GM21717 (cell line): ENCODE data around the gene CLSTN1.
"Not testable (repeated sequence)": the region's sequence is repeated elsewhere in the genome, so short reads cannot be mapped to it uniquely, and the experiment has no call there.

Source experiments
- ATAC-seq: cut with Tn5 transposase; IDR thresholded peaks from one replicate; pipeline ENCODE4 v1.9.1; 2021; ENCODE audit warnings: mild to moderate bottlenecking, moderate library complexity; ENCODE audit not compliant: unreplicated experiment

Gene CLSTN1

DNA sequence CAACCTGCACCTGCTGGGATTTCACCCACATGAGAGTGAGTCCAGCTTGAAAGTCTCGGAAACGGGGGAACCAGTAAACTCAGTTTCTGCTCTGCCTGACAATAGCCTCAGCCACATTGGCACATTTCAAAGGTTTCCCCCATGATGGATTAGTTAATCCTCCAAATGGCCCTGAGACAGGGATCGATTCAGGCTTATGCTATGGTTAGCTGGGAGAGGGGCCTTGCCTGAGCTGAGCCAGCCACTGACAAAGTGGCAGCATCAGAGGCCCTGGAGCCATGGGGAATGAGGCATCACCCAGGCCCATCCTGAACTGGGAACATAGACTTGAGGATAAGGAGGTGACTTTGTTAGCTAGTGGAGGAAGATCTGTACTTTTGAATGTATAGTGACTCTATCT lies 2.9 kb upstream of the CLSTN1 start:
- no peak for ATAC-seq

DNA sequence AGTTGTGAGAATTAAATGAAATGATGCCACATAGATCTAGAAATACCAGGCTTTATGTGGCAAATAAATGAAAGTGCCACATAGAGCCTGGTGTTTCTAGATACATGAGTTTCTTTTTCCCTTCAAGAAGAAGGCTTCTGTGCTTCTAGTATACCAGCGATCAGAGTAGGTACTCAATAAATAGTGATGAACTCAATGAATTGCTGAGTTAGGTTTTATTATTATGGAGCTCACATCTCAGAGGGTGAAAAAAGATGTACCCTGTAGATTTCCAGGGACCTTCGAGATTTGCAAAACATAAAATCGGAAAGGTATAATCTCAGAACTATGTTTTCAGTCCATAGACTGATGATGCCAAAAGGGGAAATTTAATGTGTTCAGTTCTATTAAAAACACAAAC lies 2.3 kb upstream of the CLSTN1 start:
- no peak for ATAC-seq

DNA sequence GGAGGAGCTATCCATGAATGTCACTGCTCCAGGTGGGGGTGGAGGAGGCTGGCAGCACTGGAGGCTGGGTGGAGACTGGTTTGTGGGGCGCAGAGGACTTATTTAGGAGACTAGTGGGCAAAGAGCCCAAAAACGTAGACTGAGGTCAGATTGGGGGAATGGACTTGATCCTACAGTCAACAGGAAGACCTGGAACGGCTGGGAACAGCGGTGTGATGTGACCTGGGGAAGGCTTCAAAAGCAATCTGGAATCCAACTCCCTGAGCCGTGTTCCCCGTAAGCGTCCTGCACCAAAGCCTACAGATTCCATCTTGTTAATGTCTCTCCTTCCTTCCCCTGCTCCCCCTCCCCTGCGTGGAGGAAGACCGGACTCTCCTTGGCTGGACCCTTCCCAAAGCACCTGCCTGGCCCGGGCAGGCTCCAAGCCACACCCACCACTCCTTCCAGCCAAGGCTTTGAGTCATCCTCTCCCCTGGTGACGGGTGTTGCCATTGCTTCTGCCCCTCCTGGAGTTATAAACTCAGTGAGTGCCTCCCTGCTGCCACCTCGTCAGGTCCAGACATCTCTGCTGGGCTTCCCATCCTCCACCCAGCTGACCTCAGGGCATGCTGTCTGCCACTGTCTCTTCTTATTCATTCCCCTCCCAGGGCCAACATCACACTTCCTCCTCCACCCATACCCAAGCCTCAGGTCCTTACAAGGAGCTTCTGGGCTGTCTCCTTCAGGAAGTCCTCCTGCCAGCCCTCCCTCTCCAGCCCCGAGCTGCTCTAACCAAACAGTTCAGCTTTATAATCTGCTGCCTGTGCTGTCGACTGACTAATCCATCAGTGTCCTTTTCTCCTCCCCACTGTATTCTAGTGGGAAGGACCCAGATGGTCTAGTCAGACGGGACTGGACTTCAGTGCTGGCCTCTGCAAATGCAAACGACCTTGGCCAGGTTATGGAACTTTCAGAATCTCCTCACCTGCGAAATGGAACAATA lies 1.6 kb upstream of the CLSTN1 start:
- no peak for ATAC-seq

DNA sequence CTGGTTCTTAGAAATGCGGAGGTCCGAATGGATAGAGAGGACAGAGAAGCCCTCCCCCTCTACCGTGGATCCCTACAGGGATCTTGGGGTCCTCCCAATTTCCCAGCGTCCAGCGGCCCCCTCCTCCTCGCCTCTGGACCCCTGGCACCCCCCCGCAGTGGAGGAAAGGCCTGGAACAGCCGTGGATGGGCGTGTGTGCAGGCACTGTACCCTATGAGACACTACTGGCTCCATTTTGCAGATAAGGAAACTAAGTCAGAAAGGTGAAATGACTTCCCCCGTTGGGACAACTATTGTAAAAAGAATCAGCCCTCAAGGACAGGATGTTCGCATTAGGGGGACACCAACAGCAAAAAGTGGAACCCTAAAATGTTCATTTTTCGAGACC lies 931 bp upstream of the CLSTN1 start:
- ATAC-seq = no peak

DNA sequence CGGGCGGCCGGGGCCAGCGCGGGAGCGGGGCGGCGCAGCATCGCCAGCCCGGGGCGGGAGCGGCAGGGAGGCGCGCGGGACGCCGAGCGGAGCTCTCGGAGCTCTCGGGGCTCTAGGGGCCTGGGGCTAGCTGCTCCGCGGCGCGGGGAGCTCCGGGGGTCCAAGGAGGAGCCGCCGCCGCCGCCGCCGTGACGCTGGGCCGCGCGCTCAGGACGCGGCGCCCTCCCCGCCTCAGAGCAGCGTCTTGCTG lies 147 bp downstream of the CLSTN1 start:
- ATAC-seq = peak; percentile 23

DNA sequence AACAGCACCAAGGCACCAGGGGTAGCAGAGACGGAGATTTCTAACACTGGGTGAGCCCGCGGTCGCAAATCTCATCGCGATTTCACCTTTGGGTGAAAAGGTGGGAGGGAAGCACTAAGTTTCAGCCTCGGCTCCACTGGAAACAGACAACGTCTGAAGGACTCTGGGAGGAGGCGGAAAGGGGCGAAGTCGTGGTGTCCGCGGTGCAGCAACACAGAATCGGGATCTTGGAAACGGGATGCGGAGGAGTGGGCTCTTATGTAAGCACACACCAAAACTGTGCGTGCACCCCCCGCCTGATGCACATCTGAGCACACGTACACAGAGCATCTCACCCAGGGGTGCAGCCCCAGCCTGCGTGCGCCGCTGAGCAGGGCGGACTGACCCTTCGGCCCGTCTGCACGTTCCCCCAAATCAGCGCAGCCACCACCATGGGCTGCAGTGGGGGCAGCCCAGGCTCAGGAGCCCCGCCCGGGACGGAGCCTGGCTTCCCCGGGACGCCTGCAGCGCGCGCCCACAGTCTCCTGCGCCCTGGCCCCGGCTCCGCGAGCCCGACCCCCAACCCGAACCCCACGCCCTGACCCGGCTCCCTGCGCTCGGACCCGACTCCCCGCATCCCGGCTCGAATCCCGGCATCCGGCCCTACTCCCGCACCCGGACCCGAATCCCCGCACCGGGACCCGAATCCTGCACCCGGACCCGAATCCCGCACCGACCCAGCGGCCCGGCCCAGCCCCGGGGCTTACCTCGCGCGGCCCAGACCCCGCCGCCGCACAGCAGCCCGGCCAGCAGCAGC lies 670 bp downstream of the CLSTN1 start:
- no peak for ATAC-seq

DNA sequence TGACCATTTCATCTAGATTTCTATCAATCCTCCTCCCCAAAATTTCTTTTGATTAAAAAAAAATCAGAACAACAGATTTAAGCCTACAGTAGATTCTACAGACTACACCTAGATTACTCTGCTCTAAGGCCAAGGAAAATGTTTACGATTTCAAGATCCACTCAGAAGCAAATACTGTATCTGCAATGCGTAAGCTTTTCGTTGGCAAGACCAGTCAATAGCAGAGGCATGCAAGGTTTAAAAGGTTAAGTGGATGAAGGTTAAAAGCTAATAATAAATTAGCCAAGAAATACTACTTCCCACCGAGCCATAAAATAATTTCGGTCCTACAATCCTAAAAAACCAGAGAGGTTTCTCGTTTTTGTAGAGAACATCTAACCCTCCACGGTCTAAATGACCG lies 1.3 kb downstream of the CLSTN1 start:
- no peak for ATAC-seq

DNA sequence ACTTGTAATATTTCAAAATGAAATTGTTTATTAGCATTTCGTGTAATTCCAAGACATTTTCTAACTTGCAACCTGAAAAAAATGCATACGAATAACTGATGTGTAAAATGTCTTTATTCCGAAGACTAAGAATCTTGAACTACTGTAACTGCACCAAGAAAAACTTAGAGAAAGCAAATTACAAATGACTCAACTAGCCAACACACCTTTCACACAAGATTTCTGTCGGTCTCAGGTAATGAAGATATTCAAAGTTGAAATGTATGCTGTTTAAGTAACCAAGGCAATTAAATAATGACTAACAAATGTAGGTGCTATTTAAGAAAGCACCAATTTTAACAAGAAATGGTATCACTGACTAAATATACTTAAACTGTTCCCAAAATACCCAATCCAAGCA lies 2.1 kb downstream of the CLSTN1 start:
- no peak for ATAC-seq

DNA sequence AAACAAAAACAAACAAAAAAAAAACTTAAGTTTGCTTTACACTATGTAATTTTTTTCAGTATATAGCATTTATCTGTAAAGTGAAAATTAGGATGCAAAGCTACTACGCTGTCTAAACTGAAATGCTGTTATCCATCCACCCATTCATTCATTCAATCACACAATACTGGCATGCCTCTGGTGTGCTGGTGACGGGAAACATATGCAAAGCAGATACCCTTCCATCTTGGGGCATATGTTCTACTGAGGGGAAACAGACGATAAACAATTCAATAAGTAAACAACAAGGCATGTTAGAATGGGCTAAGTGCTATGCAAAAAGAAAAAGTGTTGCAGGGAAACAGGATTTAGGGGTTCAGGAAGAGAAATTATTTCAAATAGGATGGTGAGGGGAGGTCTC lies 3.2 kb downstream of the CLSTN1 start:
- ATAC-seq = no peak

DNA sequence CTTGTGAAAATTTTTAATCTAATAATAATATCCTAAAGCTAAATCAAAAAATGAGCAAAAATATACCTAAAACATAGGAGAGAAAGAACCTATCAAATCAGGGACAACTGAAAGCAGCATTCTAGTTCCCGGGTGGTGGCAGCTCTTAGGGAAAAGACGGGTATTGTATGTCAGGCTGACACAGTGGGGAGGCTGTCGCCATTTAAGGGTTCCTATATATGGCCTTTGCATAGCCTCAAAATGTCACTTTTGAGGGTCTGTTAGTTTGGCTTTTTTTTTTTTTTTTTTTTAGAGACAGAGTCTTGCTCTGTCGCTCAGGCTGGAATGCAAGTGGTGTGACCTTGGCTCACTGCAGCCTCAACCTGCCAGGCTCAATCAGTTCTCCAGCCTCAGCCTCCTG lies 6.0 kb downstream of the CLSTN1 start:
- ATAC-seq = no peak

DNA sequence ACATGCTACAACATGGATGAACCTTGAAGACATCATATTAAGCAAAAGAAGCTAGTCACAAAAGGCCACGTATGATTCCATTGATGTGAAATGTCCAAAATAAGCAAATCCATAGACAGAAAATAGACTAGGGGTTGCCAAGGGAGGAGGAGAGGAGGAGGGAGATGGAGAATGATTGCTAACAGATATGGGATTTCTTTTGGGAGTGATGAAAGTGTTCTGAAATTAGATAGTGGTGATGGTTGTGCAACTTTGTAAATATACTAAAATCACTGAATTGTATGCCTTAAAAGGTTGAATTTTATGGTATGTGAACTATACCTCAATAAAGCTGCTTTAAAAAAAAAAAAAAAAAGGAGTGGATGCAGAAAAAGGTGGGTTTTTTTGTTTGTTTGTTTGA lies 7.6 kb downstream of the CLSTN1 start:
- no peak for ATAC-seq

DNA sequence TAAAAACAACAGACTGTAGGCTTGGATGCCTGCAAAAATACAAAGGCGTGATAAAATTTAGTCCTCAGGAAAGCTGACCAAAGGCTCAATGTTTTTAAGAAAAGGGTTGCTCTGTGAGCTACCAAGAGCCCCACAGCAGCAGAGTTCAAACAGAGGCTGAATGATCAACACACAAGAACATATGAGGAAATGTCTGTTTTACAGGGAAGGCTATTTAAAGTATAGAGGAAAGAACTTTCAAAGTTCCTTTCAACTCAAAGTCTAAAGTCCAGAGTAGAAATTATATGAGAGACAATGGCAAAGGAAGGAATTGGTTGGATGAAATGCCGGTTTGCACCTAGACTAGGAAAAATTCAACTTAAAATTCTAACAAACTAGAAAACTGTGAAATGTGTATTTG lies 8.6 kb downstream of the CLSTN1 start:
- ATAC-seq = no peak

DNA sequence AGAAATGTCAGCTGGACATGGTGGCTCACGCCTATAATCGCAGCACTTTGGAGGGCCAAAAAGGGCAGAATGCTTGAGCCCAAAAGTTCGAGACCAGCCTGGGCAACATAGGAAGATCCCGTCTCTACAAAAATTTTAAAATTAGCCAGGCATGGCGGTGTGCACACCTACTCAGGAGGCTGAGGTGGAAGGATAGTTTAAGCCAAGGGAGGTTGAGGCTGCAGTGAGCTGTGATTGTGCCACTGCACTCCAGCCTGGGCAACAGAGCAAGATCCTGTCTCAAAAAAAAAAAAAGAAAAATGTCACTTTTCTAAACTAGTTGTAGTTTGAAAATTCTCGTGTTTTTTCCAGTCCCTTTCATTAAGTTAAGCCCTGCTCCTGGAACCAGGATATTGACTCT lies 9.1 kb downstream of the CLSTN1 start:
- ATAC-seq = no peak

DNA sequence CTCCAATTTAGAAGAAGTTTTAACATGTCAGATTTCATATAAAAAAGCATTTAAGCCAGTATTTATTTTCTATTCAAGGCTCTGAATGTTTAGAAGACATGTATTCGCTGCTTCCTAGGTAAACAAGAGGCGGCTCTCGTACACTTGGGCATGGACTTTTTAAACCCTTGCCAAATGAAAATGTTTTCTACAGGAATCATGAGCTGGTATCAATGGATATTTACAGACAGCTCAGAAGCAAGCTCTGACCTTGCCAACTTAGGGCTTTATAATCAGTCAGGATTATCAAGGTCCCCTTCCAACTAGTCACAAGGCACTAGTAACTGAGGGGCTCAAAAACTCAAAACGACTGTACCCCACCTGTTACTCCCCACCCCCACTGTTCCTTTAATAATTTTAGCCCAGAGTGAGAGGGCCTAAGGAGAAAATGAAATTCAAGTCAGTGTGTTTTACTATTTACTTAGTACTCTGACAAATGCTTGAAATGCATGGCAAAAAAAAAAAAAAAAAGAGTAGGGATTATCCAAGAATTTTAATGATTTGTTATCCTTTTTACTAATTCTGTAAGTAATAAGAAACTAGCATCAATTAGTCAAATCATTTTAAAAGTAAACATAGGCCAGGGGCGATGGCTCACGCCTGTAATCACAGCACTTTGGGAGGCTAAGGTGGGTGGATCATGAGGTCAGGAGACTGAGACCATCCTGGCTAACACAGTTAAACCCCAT lies 12.4 kb downstream of the CLSTN1 start:
- ATAC-seq = no peak

DNA sequence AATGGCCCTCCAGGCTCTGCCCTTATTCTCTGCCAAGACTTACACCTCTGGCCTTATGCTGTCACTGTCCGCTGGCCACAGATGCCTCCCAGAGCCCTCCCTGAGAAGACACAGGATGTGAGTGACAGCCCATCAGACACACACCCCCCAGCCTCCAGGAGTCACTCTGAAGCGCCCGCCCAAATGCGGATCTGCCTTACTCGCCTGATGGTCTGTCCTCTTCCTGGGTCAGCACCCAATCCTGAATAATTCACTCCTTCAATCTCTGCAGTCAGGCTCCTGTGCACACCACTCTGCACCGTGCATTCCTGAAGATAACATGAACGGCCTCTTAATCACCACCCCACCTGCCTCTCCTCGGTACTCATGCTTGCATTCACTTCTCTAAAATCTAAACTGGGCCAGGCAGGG lies 14.7 kb downstream of the CLSTN1 start:
- no peak for ATAC-seq

DNA sequence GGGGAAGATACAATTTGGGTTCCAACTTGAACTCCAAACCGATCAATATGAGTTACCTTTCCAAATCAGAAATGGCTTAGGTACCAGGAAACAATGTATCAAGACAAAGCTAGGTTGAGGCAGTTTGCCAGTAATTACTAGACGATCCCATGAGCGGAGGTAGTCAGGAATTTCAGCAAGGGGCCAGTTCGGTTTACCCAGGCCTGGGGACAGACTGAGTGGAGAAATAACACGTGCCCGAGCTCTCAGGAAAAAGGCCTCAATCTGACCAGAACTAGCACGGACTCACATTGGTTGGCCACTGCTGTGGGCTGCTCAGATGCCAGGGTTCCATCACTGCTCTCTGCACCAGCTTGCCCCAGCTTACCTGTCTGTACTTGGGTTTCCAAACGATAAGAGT lies 15.3 kb downstream of the CLSTN1 start:
- no peak for ATAC-seq

DNA sequence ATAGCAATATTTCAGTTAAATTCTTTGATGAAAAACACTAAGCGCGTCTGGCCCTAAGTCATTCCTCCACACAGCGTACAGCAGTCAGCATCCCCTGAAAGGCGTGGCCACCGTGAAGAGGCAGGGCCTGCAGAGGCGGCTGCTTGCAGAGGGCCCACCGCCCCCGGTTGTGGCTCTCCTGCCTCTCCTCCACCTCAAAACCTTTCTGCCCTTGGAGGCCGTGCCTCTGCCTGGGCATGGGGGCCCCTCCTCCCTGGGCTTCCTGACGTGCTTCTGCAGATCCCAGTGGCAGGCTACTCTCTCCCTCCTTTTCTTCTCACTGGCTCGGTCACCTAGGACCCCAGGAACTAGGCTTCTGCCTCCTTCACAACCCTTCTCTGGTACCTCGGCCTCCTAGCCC lies 16.2 kb downstream of the CLSTN1 start:
- no peak for ATAC-seq

DNA sequence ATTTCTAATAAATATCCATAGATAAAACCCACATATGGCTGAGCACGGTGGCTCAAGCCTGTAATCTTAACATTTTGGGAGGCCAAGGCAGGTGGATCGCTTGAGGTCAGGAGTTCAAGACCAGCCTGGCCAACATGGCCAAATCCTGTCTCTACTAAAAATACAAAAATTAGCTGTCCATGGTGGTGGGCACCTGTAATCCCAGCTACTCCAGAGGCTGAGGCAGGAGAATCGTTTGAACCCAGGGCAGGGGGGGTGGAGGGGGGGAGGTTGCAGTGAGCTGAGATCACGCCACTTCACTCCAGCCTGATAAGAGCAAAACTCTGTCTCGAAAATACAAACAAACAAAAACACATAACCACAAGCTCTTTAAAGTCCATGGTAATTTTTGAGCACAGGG lies 17.8 kb downstream of the CLSTN1 start:
- not testable (repeated sequence) for ATAC-seq

DNA sequence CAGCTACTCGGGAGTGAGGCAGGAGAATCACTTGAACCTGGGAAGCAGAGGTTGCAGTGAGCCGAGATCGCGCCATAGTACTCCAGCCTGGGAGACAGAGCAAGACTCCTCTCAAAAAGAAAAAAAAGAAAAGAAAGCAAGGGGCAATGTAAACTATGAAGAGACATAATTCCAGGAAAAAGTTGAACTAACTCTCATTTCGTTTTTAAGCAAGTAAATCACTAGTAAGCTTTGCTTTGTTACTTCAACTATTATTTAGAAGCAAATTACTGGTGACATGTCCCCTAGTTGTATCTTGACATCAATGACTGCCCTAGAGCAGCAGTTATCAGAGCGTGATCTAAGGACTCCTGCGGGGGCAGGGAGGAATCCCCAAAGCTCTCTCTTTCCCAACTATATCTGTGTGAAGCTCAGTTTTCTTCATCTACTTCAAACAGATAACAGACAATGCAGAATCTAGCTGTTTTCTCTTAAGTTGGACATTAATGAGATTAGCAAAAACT lies 18.7 kb downstream of the CLSTN1 start:
- ATAC-seq = no peak

DNA sequence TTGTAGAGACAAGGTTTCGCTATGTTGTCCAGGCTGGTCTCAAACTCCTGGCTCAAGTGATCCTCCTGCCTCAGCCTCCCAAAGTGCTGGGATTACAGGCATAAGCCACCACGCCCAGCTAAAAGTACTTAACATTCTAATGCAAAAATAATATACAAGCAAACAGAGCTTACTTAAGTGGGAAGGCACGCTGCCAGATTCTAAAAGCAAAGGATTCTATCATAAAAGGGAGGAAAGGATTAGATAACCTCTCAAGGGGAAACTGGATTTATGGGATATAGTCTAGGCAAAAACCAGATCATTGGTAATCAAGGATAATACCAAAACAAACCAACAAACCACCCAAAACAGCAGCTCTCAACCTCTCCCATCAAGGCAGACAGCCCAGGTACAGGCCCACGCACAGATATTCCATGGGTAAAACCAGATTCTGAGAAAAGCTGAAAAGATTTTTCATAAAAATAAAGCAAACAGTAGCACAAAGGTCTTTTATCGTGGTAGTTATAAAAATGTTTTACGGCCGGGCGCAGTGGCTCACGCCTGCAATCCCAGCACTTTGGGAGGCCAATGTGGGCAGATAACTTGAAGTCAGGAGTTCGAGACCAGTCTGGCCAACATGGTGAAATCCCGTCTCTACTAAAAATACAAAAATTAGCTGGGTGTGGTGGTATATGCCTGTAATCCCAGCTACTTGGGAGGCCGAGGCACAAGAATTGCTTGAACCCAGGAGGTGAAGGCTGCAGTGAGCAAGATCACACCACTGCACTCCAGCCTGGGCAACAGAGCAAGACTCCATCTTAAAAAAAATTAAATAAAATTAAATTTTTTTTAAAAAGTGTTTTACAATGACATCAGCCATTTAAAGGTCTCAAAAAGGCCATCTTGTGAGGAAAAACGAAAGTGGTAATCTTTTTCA lies 20.5 kb downstream of the CLSTN1 start:
- not testable (repeated sequence) for ATAC-seq
